GM19397 (cell line): Measurements from ENCODE around the gene EGFR.

Source experiments
- ATAC-seq: cut with Tn5 transposase; IDR thresholded peaks from one replicate; pipeline ENCODE4 v1.9.1; 2021; ENCODE audit warnings: mild to moderate bottlenecking, moderate library complexity; ENCODE audit not compliant: unreplicated experiment

EGFR gene

GRCh38 chr7:55060636-55061022 lies 41.8 kb downstream of the EGFR start:
- ATAC-seq = no peak

- ATAC-seq = no peak
Measured at GRCh38 chr7:55061726-55062499, 43.1 kb downstream of the EGFR start.

- ATAC-seq = no peak
Measured at GRCh38 chr7:55063061-55063460, 44.2 kb downstream of the EGFR start.

- ATAC-seq = no peak
Measured at GRCh38 chr7:55063633-55064032, 44.8 kb downstream of the EGFR start.

- peak; percentile 55 for ATAC-seq
Measured at GRCh38 chr7:55065079-55065478, 46.3 kb downstream of the EGFR start.

- no peak for ATAC-seq
Measured at GRCh38 chr7:55065511-55066229, 46.9 kb downstream of the EGFR start.

- ATAC-seq = no peak
Measured at GRCh38 chr7:55066524-55066923, 47.7 kb downstream of the EGFR start.

GRCh38 chr7:55066938-55067337 lies 48.1 kb downstream of the EGFR start:
- ATAC-seq = no peak

GRCh38 chr7:55067748-55068147 lies 48.9 kb downstream of the EGFR start:
- ATAC-seq = no peak

- ATAC-seq = no peak
Measured at GRCh38 chr7:55069271-55069792, 50.5 kb downstream of the EGFR start.

- ATAC-seq = no peak
Measured at GRCh38 chr7:55070271-55070743, 51.5 kb downstream of the EGFR start.

- no peak for ATAC-seq
Measured at GRCh38 chr7:55070854-55071253, 52.0 kb downstream of the EGFR start.

GRCh38 chr7:55071411-55072175 lies 52.8 kb downstream of the EGFR start:
- ATAC-seq = no peak

GRCh38 chr7:55072251-55072650 lies 53.4 kb downstream of the EGFR start:
- ATAC-seq = no peak

GRCh38 chr7:55073051-55073511 lies 54.3 kb downstream of the EGFR start:
- peak; percentile 60 for ATAC-seq

GRCh38 chr7:55073976-55074528 lies 55.2 kb downstream of the EGFR start:
- ATAC-seq = peak; percentile 88

GRCh38 chr7:55075464-55076021 lies 56.7 kb downstream of the EGFR start:
- no peak for ATAC-seq

GRCh38 chr7:55077561-55078410 lies 59.0 kb downstream of the EGFR start:
- no peak for ATAC-seq
